NCI-H2227 (cell line): ENCODE results near the gene MAGI3.
"Not testable (repeated sequence)": the region's sequence is repeated elsewhere in the genome, so short reads cannot be mapped to it uniquely, and the experiment has no call there.

ENCODE experiments used
- DNase-seq: peaks from one replicate; lab custom pipeline; 2025; ENCODE audit not compliant: unreplicated experiment; lab: John Stamatoyannopoulos, UW

Gene MAGI3

GRCh38 chr1:113438505-113439276, 48.4 kb downstream of the MAGI3 start:
- no peak for DNase-seq

GRCh38 chr1:113439277-113439670, 49.0 kb downstream of the MAGI3 start:
- DNase-seq, result no peak

DNA sequence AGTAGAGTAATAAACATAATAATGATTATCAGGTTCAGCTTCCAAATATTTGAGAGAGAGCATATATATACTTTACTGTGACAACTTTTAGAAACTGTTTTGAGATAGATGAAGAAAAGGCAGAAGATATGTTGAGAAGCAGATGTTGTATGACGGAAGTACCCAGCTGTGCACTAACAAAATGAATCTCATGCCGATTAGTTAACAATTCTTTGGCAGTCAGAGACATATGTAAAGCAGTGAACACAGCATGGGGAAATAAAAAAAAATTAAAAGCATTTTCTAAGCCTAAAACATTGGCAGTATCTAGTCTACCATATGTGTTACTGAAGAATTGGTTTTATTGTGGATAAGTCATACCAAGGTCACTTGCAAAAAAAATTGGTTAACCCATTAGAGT, 51.8 kb downstream of the MAGI3 start:
- no peak for DNase-seq

- DNase-seq, result no peak
Observed at GRCh38 chr1:113444857-113445256, 54.5 kb downstream of the MAGI3 start.

DNA sequence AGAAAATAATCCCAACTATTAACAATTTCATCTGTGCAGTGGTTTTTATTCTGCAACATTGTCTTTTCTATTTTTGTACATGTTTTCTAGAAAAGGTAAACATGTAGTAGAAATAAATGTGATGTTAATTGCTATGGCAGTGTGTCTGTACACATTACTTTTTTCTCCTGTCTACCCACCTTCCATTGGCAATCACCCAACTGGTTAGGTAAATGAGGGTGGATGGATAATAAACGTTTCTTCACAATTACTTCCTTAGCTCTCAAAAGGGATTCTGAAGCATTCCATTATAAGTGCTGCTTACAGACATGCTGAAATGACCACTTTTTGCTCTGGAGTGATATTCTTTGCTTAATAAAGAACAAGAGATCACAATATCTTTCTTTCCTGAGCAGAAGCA, 61.4 kb downstream of the MAGI3 start:
- DNase-seq, result no peak

DNA sequence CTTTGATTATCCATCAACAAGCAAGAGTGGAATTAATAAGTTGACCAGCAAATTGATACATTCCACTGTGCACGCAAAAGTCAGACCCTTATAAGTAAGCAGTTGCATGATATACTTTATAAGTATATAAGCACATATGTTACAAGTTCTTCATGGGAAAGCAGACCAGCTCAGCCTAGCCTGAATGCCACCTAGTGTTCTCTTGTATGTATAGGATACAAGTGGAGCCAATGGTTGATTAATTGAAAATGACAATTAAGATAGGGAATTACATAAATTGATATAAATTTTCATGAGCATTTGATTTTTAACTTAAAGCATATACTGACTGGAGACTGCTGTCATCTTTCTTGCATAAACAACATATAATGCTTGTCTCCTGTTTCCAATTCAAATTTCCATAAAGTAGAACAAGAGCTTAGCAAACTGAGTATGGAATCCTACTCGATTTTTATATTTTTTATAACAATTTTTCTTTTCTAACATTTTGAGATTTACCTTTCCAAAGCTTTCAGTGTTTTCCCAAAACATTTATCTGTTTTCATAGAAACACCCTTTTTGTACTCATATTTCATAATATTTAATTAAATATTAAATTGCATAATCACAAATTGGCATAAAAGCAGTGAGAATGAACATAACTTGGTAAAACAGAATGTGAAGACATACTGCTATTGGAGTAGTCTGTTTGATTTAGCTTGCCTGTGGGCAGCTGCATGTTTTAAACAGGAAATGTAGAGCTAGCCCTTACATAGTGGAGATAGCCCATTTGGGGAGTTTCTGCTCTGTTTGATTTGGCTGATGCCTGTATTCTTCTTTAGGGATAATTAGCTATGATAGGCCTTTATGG, 62.8 kb downstream of the MAGI3 start:
- peak; percentile 7 for DNase-seq

- no peak for DNase-seq
Observed at GRCh38 chr1:113453771-113454083, 63.4 kb downstream of the MAGI3 start.

- DNase-seq, result no peak
Observed at GRCh38 chr1:113455374-113455773, 65.1 kb downstream of the MAGI3 start.

DNA sequence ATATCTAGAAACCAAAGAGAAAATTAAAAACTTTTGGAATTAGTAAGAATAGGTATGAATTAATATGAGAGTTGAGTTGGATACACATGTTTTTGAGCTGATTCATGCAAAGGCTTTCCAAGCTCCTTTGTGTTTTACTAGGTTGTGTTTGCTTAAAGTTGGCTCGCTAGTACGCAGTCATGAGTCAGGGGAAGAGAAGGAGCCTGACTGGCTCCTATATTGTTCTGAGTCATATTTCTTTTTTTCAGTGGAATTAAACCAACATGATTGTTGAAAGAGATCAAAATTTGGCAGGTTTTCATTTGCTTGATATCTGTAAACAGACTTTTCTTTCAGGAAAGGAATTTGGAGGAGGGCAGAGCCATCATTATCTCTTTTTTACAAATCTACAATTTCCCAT, 66.7 kb downstream of the MAGI3 start:
- DNase-seq, result no peak

DNA sequence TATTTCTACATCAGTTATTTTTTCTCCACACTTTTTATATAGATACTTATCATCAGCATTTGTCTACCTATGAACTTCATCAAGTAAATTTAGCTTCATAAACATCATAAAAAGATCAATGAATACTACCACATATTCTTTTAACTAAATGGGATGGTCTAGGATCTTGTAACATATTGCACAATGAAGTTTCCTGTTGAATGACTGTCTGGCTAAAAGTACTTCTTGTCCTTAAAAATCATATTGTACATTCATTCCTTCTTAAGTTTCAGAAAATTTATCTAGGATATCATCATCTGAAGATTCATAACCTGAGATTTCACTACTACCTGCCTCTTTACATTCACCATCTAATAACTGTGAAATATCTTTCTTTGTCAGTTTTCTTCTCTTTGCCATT, 69.0 kb downstream of the MAGI3 start:
- DNase-seq, result no peak

DNA sequence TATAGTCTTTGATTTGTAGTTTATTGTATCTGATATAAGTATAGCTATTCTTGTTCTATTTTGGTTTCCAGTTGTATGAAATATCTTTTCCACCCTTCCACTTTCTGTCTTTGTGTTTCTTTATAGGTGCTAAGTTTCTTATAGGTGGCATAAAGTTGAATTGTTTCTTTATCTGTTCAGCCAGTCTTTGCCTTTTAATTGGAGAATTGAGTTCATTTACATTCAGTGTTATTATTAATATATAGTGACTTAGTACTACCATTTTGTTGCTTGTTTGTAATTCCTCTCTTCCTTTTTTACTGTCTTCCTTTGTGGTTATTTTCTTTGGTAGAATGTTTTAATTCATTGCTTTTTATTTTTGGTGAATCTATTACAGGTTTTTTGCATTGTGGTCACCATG, 77.7 kb downstream of the MAGI3 start:
- no peak for DNase-seq

GRCh38 chr1:113478427-113479195, 88.3 kb downstream of the MAGI3 start:
- DNase-seq, result not testable (repeated sequence)

DNA sequence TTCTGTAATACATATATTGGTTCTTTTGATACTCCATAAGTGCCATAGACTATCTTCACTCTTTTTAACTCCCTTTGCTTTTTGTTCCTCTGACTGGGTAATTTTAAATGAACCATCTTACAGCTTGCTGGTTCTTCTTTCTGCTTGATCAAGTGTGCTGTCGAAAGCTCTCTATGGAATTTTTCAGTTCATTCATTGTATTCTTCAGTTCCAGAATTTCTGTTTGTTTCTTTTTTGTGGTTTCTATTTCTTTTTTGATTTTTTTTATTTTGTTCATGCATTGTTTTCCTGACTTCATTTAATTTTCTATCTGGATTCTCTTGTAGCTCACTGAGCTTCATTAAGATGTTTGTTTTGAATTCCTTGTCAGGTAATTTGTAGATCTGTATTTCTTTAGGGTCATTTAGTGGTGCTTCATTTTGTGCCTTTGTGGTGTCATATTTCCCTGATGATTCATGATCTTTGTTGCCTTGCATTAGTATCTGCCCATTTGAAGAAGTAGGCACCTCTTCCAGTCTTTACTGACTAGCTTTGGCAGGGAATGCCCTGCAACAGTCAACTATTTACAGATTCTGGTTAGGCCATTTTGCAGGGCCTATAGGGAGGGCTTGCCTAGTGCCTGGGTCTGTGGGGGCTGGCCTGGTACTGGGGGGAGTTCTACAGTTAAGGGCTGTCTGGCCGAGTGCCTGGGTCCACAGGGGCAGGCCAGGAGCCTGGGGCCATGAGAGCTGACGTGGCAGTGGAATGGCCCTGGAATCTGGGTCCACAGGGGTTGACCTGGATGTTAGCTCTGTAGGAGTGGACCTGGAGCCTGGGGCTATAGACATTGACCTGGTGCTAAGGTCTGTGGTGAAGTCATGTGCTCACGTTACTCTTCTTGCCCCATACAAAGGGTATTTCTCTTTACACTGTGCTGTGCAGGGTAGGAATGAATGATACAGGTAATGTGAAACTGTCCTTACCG, 89.7 kb downstream of the MAGI3 start:
- peak; percentile 19 for DNase-seq

DNA sequence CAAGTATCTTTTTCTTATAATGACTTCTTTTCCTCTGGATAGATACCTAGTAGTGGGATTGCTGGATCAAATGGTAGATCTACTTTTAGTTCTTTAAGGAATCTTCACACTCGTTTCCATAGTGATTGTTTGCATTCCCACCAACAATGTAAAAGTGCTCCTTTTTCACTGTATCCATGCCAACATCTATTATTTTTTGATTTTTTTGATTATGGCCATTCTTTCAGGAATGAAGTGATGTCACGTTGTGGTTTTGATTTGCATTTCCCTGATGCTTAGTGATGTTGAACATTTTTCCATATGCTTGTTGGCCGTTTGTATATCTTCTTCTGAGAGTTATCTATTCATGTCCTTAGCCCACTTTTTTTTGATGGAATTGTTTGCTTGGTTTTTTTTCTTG, 94.8 kb downstream of the MAGI3 start:
- not testable (repeated sequence) for DNase-seq

DNA sequence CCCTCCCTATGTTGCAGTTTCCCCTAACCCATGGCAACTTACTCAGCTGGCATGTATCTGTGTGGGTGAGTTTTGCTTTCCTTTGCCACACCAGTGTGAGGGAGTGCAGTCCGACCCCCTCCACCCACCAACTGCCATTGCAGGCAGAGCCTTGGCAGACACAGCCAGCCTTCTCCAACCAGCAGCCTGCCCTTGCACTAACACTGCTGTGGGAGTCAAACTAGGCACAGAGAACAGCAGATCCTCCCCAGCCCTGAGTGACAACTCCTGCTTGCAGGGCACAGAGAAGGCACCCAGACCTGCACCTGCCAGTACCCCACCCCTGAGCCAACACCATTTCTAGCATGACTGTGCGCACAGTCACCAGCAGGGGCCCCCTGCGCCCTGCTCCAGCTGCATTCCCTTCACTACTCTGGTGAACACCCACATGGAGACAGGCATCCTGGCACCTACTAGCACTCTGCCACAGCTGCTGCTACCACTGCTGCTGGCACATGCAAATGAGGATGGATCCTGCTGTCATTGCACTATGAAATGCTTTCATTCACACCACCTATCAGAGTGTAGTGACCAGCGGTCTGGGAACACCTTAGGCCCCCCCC, 98.4 kb downstream of the MAGI3 start:
- DNase-seq, result no peak

DNA sequence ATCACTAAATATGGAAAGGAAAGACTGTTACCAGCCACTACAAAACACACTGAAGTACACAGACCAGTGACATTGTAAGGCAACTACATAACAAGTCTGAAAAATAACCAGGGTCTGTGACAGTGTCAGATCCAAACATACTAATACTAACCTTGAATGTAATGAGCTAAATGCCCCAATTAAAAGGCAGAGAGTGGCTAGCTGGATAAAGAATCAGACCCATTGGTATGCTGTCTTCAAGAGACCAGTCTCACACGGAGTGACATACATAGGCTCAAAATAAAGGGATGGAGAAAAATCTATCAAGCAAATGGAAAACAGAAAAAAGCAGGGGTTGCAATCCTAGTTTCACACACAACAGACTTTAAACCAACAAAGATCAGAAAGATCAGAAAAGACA, 100.1 kb downstream of the MAGI3 start:
- no peak for DNase-seq

DNA sequence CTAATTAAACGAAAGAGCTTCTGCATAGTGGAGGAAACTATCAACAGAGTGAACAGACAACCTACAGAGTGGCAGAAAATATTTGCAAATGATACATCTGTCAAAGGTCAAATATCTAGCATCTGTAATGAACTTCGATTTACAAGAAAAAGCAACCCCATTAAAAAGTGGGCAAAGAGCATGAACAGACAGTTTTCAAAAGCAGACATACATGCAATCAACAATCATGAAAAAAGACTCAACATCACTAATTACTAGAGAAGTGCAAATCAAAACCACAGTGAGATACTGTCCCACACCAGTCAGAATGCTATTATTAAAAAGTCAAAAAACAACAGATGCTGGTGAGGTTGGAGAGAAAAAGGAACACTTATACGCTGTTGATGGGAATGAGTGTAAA, 103.2 kb downstream of the MAGI3 start:
- no peak for DNase-seq

- no peak for DNase-seq
Observed at GRCh38 chr1:113505357-113505756, 115.0 kb downstream of the MAGI3 start.

- DNase-seq, result no peak
Observed at GRCh38 chr1:113507552-113508214, 117.4 kb downstream of the MAGI3 start.
